Stomach (tissue), 4 donors: ENCODE measurements around the gene NUDT1.

Experiments
- EP300 ChIP-seq: sonication (generic); formaldehyde crosslinking; IDR thresholded peaks from one replicate; pipeline ENCODE4 v1.6.1; 2017; ENCODE audit warnings: antibody characterized with exemption
- POLR2A ChIP-seq, 4 donors: fragments of 450-650 bp; IDR thresholded peaks; one replicate each; pipeline ENCODE4 v1.6.1; 2016; ENCODE audit warnings: antibody characterized with exemption in 4 of 4, control low read depth in 2 of 4, mild to moderate bottlenecking in 1 of 4, moderate library complexity in 1 of 4
- POLR2AphosphoS5 ChIP-seq, 3 donors: sonication (generic); formaldehyde crosslinking; IDR thresholded peaks; one replicate each; pipeline ENCODE4 v1.6.1; 2016; ENCODE audit warnings: antibody characterized with exemption in 3 of 3

- no peak for TF ChIP-seq POLR2AphosphoS5 (IDR thresholded peaks at IDR 0.05)
- TF ChIP-seq EP300 = no peak
- no peak for TF ChIP-seq POLR2A (IDR thresholded peaks at IDR 0.05)
Measured at GRCh38 chr7:2209961-2210323, 32.1 kb upstream of the NUDT1 start.
